Mesenchymal stem cell (in vitro differentiated cells and primary cell): ENCODE measurements around the gene PAX5.

ENCODE experiments used
- DNase-seq: peaks from one replicate; pipeline ENCODE4 v3.0.0-alpha.2; 2013
- H2AFZ ChIP-seq: one replicate; pipeline ENCODE4 v1.6.1; 2013; ENCODE audit warnings: low read depth, mild to moderate bottlenecking, control low read depth, inconsistent platforms, low read length, moderate library complexity
- H2AK5ac ChIP-seq: 2 replicates; pipeline ENCODE4 v1.6.1; 2013; ENCODE audit warnings: low read length, moderate library complexity, mild to moderate bottlenecking, inconsistent platforms; ENCODE audit not compliant: severe bottlenecking
- H2BK120ac ChIP-seq: one replicate; pipeline ENCODE4 v1.6.1; 2013; ENCODE audit warnings: low read depth, mild to moderate bottlenecking, inconsistent platforms, low read length, moderate library complexity
- H2BK12ac ChIP-seq, 2 experiments: one replicate each; pipeline ENCODE4 v1.6.1; 2013; ENCODE audit warnings: inconsistent platforms in 2 of 2, low read length in 2 of 2, mild to moderate bottlenecking in 2 of 2, moderate library complexity in 2 of 2, control low read depth in 1 of 2
- H2BK15ac ChIP-seq: one replicate; pipeline ENCODE4 v1.6.1; 2013; ENCODE audit warnings: mild to moderate bottlenecking, low read depth, inconsistent platforms; ENCODE audit not compliant: poor library complexity, severe bottlenecking
- H2BK5ac ChIP-seq: 2 replicates; pipeline ENCODE4 v1.6.1; 2013; ENCODE audit warnings: low read depth, mild to moderate bottlenecking, low read length, control low read depth, inconsistent platforms; ENCODE audit not compliant: poor library complexity, severe bottlenecking
- H3K14ac ChIP-seq, 2 experiments: one replicate each; pipeline ENCODE4 v1.6.1; 2013; ENCODE audit warnings: inconsistent platforms in 2 of 2, low read length in 2 of 2, control low read depth in 1 of 2, mild to moderate bottlenecking in 1 of 2, moderate library complexity in 1 of 2
- H3K18ac ChIP-seq, 2 experiments: one replicate each; pipeline ENCODE4 v1.6.1; 2013; ENCODE audit warnings: inconsistent platforms in 2 of 2, low read length in 2 of 2, control low read depth in 1 of 2, low read depth in 1 of 2, mild to moderate bottlenecking in 1 of 2
- H3K23ac ChIP-seq, 2 experiments: one replicate each; pipeline ENCODE4 v1.6.1; 2013; ENCODE audit warnings: inconsistent platforms in 2 of 2, low read length in 2 of 2, mild to moderate bottlenecking in 2 of 2, moderate library complexity in 2 of 2, control low read depth in 1 of 2
- H3K27ac ChIP-seq: 2 replicates; pipeline ENCODE4 v1.5.1; 2013; ENCODE audit warnings: mild to moderate bottlenecking, moderate library complexity, low read length, control low read depth, inconsistent platforms; ENCODE audit not compliant: poor library complexity, severe bottlenecking
- H3K27me3 ChIP-seq, 2 experiments: 2 replicates each; pipeline versions ENCODE4 v1.6.1 to v1.7.0; 2013; ENCODE audit warnings: low read length in 2 of 2, mild to moderate bottlenecking in 2 of 2, moderate library complexity in 2 of 2, control low read depth in 1 of 2, inconsistent platforms in 1 of 2; ENCODE audit not compliant: control insufficient read depth in 1 of 2, insufficient read depth in 1 of 2
- H3K36me3 ChIP-seq, 2 experiments: 2 replicates each; pipeline versions ENCODE4 v1.6.1 to v1.7.0; 2013; ENCODE audit warnings: low read length in 2 of 2, control low read depth in 1 of 2, inconsistent platforms in 1 of 2, low read depth in 1 of 2, mild to moderate bottlenecking in 1 of 2; ENCODE audit not compliant: insufficient read depth in 2 of 2, control insufficient read depth in 1 of 2
- H3K4ac ChIP-seq, 2 experiments: one replicate each; pipeline ENCODE4 v1.6.1; 2013; ENCODE audit warnings: inconsistent platforms in 2 of 2, low read length in 2 of 2, mild to moderate bottlenecking in 2 of 2, moderate library complexity in 2 of 2, control low read depth in 1 of 2, low read depth in 1 of 2
- H3K4me1 ChIP-seq: 2 replicates; pipeline ENCODE4 v1.6.1; 2013; ENCODE audit warnings: low read depth, low read length, control low read depth; ENCODE audit not compliant: control insufficient read depth, insufficient read depth
- H3K4me2 ChIP-seq: 2 replicates; pipeline ENCODE4 v1.6.1; 2013; ENCODE audit warnings: low read length, mild to moderate bottlenecking, inconsistent platforms; ENCODE audit not compliant: poor library complexity, severe bottlenecking
- H3K4me3 ChIP-seq, 2 experiments: 2 replicates each; pipeline versions ENCODE4 v1.5.1 to v1.7.0; 2013; ENCODE audit warnings: low read length in 2 of 2, mild to moderate bottlenecking in 2 of 2, control low read depth in 1 of 2, low read depth in 1 of 2; ENCODE audit not compliant: insufficient read depth in 1 of 2
- H3K79me1 ChIP-seq: replicated peaks from 2 replicates; pipeline ENCODE4 v1.6.1; 2013; ENCODE audit warnings: mild to moderate bottlenecking, control low read depth, low read length, inconsistent platforms; ENCODE audit not compliant: poor library complexity, severe bottlenecking
- H3K9ac ChIP-seq: 2 replicates; pipeline ENCODE4 v1.7.0; 2013; ENCODE audit warnings: mild to moderate bottlenecking, low read length, moderate library complexity
- H3K9me3 ChIP-seq: 2 replicates; pipeline ENCODE4 v1.7.0; 2013; ENCODE audit warnings: mild to moderate bottlenecking, low read length; ENCODE audit not compliant: control insufficient read depth
- H4K8ac ChIP-seq: one replicate; pipeline ENCODE4 v1.6.1; 2013; ENCODE audit warnings: inconsistent platforms, mild to moderate bottlenecking, low read length, moderate library complexity
- H4K91ac ChIP-seq: one replicate; pipeline ENCODE4 v1.6.1; 2013; ENCODE audit warnings: mild to moderate bottlenecking, low read length, inconsistent platforms
- WGBS: methylation state at CpG from one replicate; pipeline ENCODE4 v1.1.7; 2013; ENCODE audit warnings: mixed read lengths; 5-methylcytosine and 5-hydroxymethylcytosine counted together

Gene PAX5

GRCh38 chr9:36813154-36813553 lies 220.9 kb downstream of the PAX5 start:
- Histone ChIP-seq H2AK5ac (no peak overlapping the region), H3K4me3 (no peak overlapping the region), H3K18ac (no peak overlapping the region), H3K4me2 (no peak overlapping the region), H4K91ac (no peak overlapping the region), H2AFZ (no peak overlapping the region), H3K4ac (no peak overlapping the region), H3K27ac (no peak overlapping the region), H2BK5ac (no peak overlapping the region), H3K23ac (no peak overlapping the region), H2BK15ac (no peak overlapping the region), H4K8ac (no peak overlapping the region), H3K36me3 (no peaks in the 10 kb centered on the region), H3K9me3 (peaks cover 2% of the 10 kb centered on the region), H2BK120ac (no peak overlapping the region), H3K9ac (no peak overlapping the region), H3K27me3 (peaks cover 55 to 63% of the 10 kb centered on the region in 2 experiments), H3K4me1 (peaks cover 2% of the 10 kb centered on the region), H3K79me1 (no peaks in the 10 kb centered on the region), H3K14ac (no peak overlapping the region), H2BK12ac (no peak overlapping the region)
- no peak for DNase-seq
- WGBS, result 79% methylated on average over 10 of the region's 10 CpGs

GRCh38 chr9:36812556-36812955 lies 221.5 kb downstream of the PAX5 start:
- no peak for DNase-seq
- H3K4ac ChIP-seq, result no peak overlapping the region
- no peak overlapping the region for H3K4me3 ChIP-seq
- peaks cover 54 to 62% of the 10 kb centered on the region in 2 experiments for H3K27me3 ChIP-seq
- no peak overlapping the region for H3K18ac ChIP-seq
- H3K27ac ChIP-seq, result no peak overlapping the region
- no peak overlapping the region for H3K4me2 ChIP-seq
- no peak overlapping the region for H3K14ac ChIP-seq
- H3K9ac ChIP-seq, result no peak overlapping the region
- no peak overlapping the region for H2BK12ac ChIP-seq
- H3K23ac ChIP-seq, result no peak overlapping the region
- no peaks in the 10 kb centered on the region for H3K36me3 ChIP-seq
- no peaks in the 10 kb centered on the region for H3K4me1 ChIP-seq
- no peak overlapping the region for H2AK5ac ChIP-seq
- H2BK5ac ChIP-seq, result no peak overlapping the region
- no peak overlapping the region for H2AFZ ChIP-seq
- H4K91ac ChIP-seq, result no peak overlapping the region
- H3K9me3 ChIP-seq, result peaks cover 2% of the 10 kb centered on the region
- no peak overlapping the region for H2BK15ac ChIP-seq
- H2BK120ac ChIP-seq, result no peak overlapping the region
- no peak overlapping the region for H4K8ac ChIP-seq
- no peaks in the 10 kb centered on the region for H3K79me1 ChIP-seq

- Histone ChIP-seq H3K9me3 (peaks cover 2% of the 10 kb centered on the region), H2AFZ (no peak overlapping the region)
- 59% methylated on average over 4 of the region's 4 CpGs for WGBS
Measured at GRCh38 chr9:36808251-36808650, 225.8 kb downstream of the PAX5 start.

GRCh38 chr9:36803961-36804360 lies 230.1 kb downstream of the PAX5 start:
- Histone ChIP-seq H3K4ac (no peak overlapping the region), H3K27ac (no peak overlapping the region), H4K91ac (no peak overlapping the region), H2BK5ac (no peak overlapping the region), H2BK15ac (no peak overlapping the region), H2BK120ac (no peak overlapping the region), H3K23ac (no peak overlapping the region), H3K36me3 (no peaks in the 10 kb centered on the region), H2BK12ac (no peak overlapping the region), H3K79me1 (no peaks in the 10 kb centered on the region), H4K8ac (no peak overlapping the region), H2AFZ (no peak overlapping the region), H3K14ac (no peak overlapping the region), H2AK5ac (no peak overlapping the region), H3K9me3 (no peaks in the 10 kb centered on the region), H3K18ac (no peak overlapping the region), H3K27me3 (peaks cover 64 to 93% of the 10 kb centered on the region in 2 experiments), H3K9ac (no peak overlapping the region), H3K4me3 (no peak overlapping the region), H3K4me2 (no peak overlapping the region), H3K4me1 (no peaks in the 10 kb centered on the region)
- WGBS, result 79% methylated on average over 8 of the region's 11 CpGs
- DNase-seq, result no peak

More at GRCh38 chr9:36808251-36808650, 225.8 kb downstream of the PAX5 start:
- Histone ChIP-seq H3K4ac (no peak overlapping the region), H3K27ac (no peak overlapping the region), H3K79me1 (no peaks in the 10 kb centered on the region), H3K9ac (no peak overlapping the region), H2BK15ac (no peak overlapping the region), H2BK12ac (no peak overlapping the region), H3K4me3 (no peak overlapping the region), H3K18ac (no peak overlapping the region), H2BK120ac (no peak overlapping the region), H3K27me3 (peaks cover 52 to 85% of the 10 kb centered on the region in 2 experiments), H3K36me3 (no peaks in the 10 kb centered on the region), H4K8ac (no peak overlapping the region), H3K23ac (no peak overlapping the region), H3K14ac (no peak overlapping the region), H4K91ac (no peak overlapping the region), H3K4me1 (no peaks in the 10 kb centered on the region), H2BK5ac (no peak overlapping the region), H2AK5ac (no peak overlapping the region), H3K4me2 (no peak overlapping the region)
- DNase-seq, result no peak
